ENCODE results near the gene UPK1A. TPM values are rescaled to one million over a fixed set of nuclear protein-coding genes. Genes with fewer than 3 reads are reported as not detected.

The UPK1A gene
- total RNA-seq (2022; extraction: Qiagen RNA extraction), result 0.52 to 1.5 TPM (median 1.0 TPM) in 5 replicates

DNA sequence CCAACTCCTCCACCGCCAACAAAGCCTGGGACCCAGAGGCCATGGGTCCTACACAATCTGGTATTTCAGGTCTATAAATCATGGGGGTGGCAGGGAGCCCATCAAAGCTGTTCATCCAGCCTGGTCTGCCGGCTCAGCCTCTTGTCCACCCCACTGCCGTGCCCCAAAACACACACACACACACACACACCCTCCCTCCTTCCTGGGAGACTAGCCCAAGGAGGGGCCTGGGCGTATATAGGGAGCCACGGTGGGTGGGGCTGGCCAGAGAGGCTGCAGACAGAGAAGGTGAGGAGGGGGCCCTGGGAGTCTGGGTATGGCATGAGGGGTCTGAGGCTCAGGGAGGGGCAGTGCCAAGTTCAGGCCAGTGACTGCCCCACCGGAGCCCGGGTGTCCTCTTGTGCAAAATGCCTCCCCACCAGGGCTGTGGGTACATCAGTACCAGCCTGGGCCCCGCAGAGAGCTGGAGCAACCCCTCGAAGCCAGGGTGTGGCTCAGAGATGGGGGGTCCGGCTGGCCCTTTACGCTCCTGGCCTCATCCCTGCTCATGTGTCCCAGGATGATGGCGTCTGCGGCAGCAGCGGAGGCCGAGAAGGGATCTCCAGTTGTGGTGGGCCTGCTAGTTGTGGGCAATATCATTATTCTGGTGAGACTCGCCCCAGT lies at the start of gene UPK1A:
TSS of gene UPK1A (plus strand) at position 267 of the 663 bp plus-strand sequence. CDS start at position 563, 296 bp downstream.

DNA sequence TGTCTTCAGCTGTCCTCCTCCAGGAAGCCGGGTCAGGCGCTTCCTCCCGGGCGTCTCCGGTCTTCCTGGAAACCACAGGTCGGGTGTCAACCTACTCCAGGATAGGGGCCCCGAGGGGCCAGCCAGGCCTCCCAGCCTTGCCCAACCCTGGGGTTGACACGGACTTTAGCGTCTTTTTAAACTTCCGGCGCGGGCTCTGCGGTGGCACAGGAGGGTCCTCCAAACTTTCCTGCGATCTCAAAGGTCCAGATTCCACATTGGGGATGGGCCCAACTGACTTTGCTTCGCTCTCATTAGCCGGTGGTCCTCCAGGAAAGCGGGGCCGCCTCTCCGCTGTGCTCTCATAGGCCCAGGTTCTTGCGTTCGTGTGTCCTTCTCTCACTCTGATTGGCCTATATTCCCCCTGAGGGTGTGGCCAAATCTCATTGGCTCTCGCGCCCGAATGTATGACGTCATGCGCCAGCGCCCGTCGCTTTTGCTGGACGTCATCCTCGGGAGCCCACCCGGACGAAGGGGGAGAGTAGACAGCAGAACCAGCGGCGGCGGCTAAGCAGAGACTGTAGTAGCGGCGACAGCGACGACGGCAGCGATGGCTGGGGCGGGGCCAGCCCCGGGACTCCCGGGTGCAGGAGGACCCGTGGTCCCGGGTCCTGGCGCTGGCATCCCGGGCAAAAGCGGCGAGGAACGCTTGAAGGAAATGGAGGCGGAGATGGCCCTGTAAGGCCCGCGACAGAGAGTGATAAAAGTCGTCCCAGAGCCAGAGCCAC lies 37.6 kb upstream of the UPK1A start, which contains the start of gene RBM42:
TSS of gene RBM42 (plus strand) at position 472 of the 767 bp plus-strand sequence. CDS start at position 590, 118 bp downstream.

DNA sequence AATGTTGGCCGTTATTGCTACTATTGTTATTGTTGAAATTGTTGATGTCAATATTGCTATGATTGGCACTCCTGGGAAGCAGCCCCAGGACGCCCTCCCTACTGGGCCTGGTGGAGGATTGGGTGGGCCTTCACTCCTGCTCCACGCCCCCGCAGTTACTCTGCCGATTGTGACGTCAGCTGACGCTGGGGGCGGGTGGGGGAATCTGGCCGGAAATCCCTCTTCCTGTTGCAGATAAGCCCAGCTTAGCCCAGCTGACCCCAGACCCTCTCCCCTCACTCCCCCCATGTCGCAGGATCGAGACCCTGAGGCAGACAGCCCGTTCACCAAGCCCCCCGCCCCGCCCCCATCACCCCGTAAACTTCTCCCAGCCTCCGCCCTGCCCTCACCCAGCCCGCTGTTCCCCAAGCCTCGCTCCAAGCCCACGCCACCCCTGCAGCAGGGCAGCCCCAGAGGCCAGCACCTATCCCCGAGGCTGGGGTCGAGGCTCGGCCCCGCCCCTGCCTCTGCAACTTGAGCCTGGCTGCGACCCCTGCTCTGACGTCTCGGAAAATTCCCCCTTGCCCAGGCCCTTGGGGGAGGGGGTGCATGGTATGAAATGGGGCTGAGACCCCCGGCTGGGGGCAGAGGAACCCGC lies 24.7 kb upstream of the UPK1A start, which contains the start of gene ETV2:
TSS of gene ETV2 (plus strand) at position 231 of the 637 bp plus-strand sequence. CDS start 716 bp downstream, outside the sequence.

DNA sequence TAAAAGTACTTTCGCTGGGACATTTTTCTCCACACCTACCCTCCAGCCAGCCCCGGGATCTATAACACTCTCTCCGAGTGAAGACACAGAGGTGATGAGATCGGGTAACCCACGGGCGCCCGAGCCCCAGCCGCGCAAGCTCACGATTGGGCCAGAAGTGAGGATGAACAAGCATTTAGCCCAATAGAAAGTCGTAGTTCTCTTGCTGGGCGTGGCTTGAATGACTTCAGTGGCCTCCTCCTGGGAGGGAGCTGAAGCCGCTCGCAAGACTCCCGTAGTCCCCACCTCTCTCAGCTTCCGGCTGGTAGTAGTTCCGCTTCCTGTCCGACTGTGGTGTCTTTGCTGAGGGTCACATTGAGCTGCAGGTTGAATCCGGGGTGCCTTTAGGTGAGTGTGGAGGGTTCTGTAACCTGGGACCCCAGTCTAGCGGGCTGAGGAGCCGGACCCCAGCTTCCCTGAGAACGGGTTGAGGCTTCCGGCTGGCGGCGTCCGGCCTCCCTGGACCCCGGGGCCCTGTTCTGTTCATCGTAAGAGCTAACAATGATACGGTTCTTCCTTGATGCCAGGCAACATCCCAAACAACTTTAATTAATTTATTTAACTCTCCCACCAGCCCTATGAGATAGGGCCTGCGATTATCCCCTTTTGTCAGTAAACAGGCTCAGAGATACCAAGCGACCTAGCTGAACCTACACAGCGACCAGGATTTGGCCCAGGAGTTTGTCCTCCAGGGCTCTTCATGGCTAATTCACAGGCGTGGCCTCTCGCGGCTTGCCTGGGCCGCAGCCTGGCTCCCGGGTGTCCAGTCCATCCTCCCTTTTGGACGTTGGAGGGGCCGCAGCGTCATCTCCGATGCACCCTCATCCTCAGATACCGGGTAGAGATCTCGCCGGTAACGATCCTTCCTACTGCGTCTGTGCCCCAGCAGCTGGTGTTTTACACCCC lies 18.0 kb upstream of the UPK1A start, which contains the start of gene COX6B1:
TSS of gene COX6B1 (plus strand) at position 307 of the 945 bp plus-strand sequence. CDS start 2,921 bp downstream, outside the sequence.

DNA sequence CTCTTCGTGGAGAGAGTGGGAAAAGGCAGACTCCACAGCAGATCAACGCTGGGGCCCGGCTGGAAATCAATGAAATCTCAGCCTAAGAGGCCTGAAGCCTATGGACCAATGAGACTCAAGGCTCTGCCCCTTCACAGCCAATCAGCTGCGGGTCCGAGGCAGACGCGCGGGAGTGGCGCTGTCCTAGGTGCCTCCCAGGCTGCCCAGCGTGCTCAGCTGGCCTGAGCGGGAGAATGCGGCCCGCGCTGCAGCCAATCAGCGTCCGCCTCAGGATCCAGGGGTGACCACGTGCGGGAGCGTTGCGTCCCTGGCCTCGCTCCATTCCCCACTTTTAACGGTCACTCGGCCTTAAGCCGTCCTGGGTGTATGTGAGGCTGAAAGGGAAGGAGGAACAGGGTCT lies 37.9 kb downstream of the UPK1A start, which contains the start of gene ZBTB32:
TSS of gene ZBTB32 (plus strand) at position 341 of the 400 bp plus-strand sequence. CDS start 10,069 bp downstream, outside the sequence.

DNA sequence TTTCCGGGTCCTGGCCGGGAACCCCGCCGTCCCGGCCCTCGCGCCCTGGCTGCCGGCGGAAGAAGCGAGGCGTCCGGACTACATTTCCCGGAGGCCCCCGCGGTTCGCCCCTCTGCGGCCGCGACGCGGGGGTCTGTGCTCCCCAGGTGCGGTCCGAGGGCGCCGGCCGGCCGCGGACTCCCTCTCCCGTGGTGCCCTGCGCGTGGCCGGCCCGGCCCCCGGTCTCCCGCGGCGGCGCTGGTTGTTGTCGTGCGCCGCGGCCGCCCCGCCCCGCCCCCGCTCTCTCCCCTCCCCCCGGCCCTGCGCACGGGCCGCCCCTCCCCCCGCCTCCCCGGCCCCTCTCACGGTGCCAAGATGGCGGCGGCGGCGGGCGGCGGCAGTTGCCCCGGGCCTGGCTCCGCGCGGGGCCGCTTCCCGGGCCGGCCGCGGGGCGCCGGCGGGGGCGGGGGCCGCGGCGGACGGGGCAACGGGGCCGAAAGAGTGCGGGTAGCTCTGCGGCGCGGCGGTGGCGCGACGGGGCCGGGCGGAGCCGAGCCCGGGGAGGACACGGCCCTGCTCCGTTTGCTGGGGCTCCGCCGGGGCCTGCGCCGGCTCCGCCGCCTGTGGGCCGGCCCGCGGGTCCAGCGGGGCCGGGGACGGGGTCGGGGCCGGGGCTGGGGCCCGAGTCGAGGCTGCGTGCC lies 51.5 kb downstream of the UPK1A start, which contains the start of gene KMT2B:
TSS of gene KMT2B (plus strand) at position 339 of the 680 bp plus-strand sequence. CDS start at position 355, 16 bp downstream.

Other genes with a start within 250 kb of the UPK1A start
- gene FFAR2, start 218.3 kb upstream of the UPK1A start, total RNA-seq (2022; extraction: Qiagen RNA extraction), result not detected in 5 replicates
- not detected in 5 replicates for gene KRTDAP, start 176.1 kb upstream of the UPK1A start, total RNA-seq (2022; extraction: Qiagen RNA extraction)
- 33.8 to 45.0 TPM (median 35.0 TPM) in 5 replicates for gene DMKN, start 152.9 kb upstream of the UPK1A start, total RNA-seq (2022; extraction: Qiagen RNA extraction)
- gene SBSN, start 138.2 kb upstream of the UPK1A start, total RNA-seq (2022; extraction: Qiagen RNA extraction), result 2.2 to 4.6 TPM (median 3.5 TPM) in 5 replicates
- 0.09 TPM in 1 of 5 replicates, not detected in the others for gene GAPDHS, start 133.1 kb upstream of the UPK1A start, total RNA-seq (2022; extraction: Qiagen RNA extraction)
- 323 to 433 TPM (median 412 TPM) in 5 replicates for gene TMEM147, start 120.9 kb upstream of the UPK1A start, total RNA-seq (2022; extraction: Qiagen RNA extraction)
- gene ATP4A, start 102.9 kb upstream of the UPK1A start, total RNA-seq (2022; extraction: Qiagen RNA extraction), result 0.07 to 0.09 TPM in 2 of 5 replicates, not detected in the others
- not detected in 5 replicates for gene PMIS2, start 80.3 kb upstream of the UPK1A start, total RNA-seq (2022; extraction: Qiagen RNA extraction)
- gene HAUS5, start 53.8 kb upstream of the UPK1A start, total RNA-seq (2022; extraction: Qiagen RNA extraction), result 13.0 to 16.4 TPM (median 14.9 TPM) in 5 replicates
- gene RBM42, start 37.5 kb upstream of the UPK1A start, total RNA-seq (2022; extraction: Qiagen RNA extraction), result 147 to 203 TPM (median 195 TPM) in 5 replicates
- gene ETV2, start 24.8 kb upstream of the UPK1A start, total RNA-seq (2022; extraction: Qiagen RNA extraction), result 1.5 to 3.3 TPM (median 2.9 TPM) in 5 replicates
- gene COX6B1, start 18.2 kb upstream of the UPK1A start, total RNA-seq (2022; extraction: Qiagen RNA extraction), result 1,261 to 1,482 TPM (median 1,322 TPM) in 5 replicates
- not detected in 5 replicates for gene ZBTB32, start 38.0 kb downstream of the UPK1A start, total RNA-seq (2022; extraction: Qiagen RNA extraction)
- 53.9 to 62.2 TPM (median 56.6 TPM) in 5 replicates for gene KMT2B, start 51.5 kb downstream of the UPK1A start, total RNA-seq (2022; extraction: Qiagen RNA extraction)
- 11.5 to 12.9 TPM (median 11.8 TPM) in 5 replicates for gene IGFLR1, start 75.9 kb downstream of the UPK1A start, total RNA-seq (2022; extraction: Qiagen RNA extraction)
- 21.9 to 27.5 TPM (median 24.7 TPM) in 5 replicates for gene U2AF1L4, start 78.9 kb downstream of the UPK1A start, total RNA-seq (2022; extraction: Qiagen RNA extraction)
- gene PSENEN, start 79.1 kb downstream of the UPK1A start, total RNA-seq (2022; extraction: Qiagen RNA extraction), result 250 to 344 TPM (median 287 TPM) in 5 replicates
- 21.5 to 27.9 TPM (median 23.2 TPM) in 5 replicates for gene LIN37, start 82.1 kb downstream of the UPK1A start, total RNA-seq (2022; extraction: Qiagen RNA extraction)
- gene HSPB6, start 90.5 kb downstream of the UPK1A start, total RNA-seq (2022; extraction: Qiagen RNA extraction), result 0.14 to 0.35 TPM (median 0.29 TPM) in 5 replicates
- 19.6 to 32.1 TPM (median 24.2 TPM) in 5 replicates for gene PROSER3, start 91.7 kb downstream of the UPK1A start, total RNA-seq (2022; extraction: Qiagen RNA extraction)
- 4.7 to 9.3 TPM (median 7.4 TPM) in 5 replicates for gene ARHGAP33, start 109.0 kb downstream of the UPK1A start, total RNA-seq (2022; extraction: Qiagen RNA extraction)
- 0.15 to 0.36 TPM (median 0.25 TPM) in 5 replicates for gene PRODH2, start 146.3 kb downstream of the UPK1A start, total RNA-seq (2022; extraction: Qiagen RNA extraction)
- 0.35 to 0.68 TPM (median 0.59 TPM) in 5 replicates for gene NPHS1, start 186.0 kb downstream of the UPK1A start, total RNA-seq (2022; extraction: Qiagen RNA extraction)
- 0.43 to 0.63 TPM (median 0.50 TPM) in 5 replicates for gene KIRREL2, start 190.4 kb downstream of the UPK1A start, total RNA-seq (2022; extraction: Qiagen RNA extraction)
- gene APLP1, start 202.1 kb downstream of the UPK1A start, total RNA-seq (2022; extraction: Qiagen RNA extraction), result 68.9 to 98.3 TPM (median 90.2 TPM) in 5 replicates
- gene NFKBID, start 234.0 kb downstream of the UPK1A start, total RNA-seq (2022; extraction: Qiagen RNA extraction), result 5.2 to 6.5 TPM (median 6.3 TPM) in 5 replicates
- 0.29 to 0.79 TPM (median 0.46 TPM) in 4 of 5 replicates, not detected in the other for gene HCST, start 236.0 kb downstream of the UPK1A start, total RNA-seq (2022; extraction: Qiagen RNA extraction)
- gene TYROBP, start 241.8 kb downstream of the UPK1A start, total RNA-seq (2022; extraction: Qiagen RNA extraction), result not detected in 5 replicates